Neural cell (in vitro differentiated cells): ENCODE measurements around the gene FSTL5. TPM values are rescaled to one million over a fixed set of nuclear protein-coding genes. Genes with fewer than 3 reads are reported as not detected.
A peak's percentile ranks its signal among the peaks of the same experiment; 100 is the strongest.

ENCODE experiments used
- H2AFZ ChIP-seq: fragments of 200-600, 300-800 bp; sonication (generic), shearing (Covaris generic); 2 replicates; pipeline ENCODE4 v1.6.0; 2014; ENCODE audit warnings: low read depth, mild to moderate bottlenecking, antibody characterized with exemption, low read length, moderate library complexity
- H3F3A ChIP-seq: fragments of 200-600 bp; shearing (Covaris generic); 2 replicates; pipeline ENCODE4 v1.6.1; 2016; ENCODE audit warnings: mild to moderate bottlenecking, moderate library complexity, mixed read lengths, antibody characterized with exemption, low read length; ENCODE audit not compliant: insufficient read depth, poor library complexity, severe bottlenecking
- H3K27ac ChIP-seq: fragments of 200-600, 300-800 bp; sonication (generic), shearing (Covaris generic); 2 replicates; pipeline ENCODE4 v1.5.1; 2014; ENCODE audit warnings: mild to moderate bottlenecking, low read length, moderate library complexity
- H3K27me3 ChIP-seq: fragments of 300-800, 200-600 bp; sonication (generic), shearing (Covaris generic); 2 replicates; pipeline ENCODE4 v1.6.0; 2014; ENCODE audit warnings: mild to moderate bottlenecking, low read depth, low read length, moderate library complexity; ENCODE audit not compliant: insufficient read depth
- H3K36me3 ChIP-seq: fragments of 300-800, 200-600 bp; sonication (generic), shearing (Covaris generic); 2 replicates; pipeline ENCODE4 v1.5.1; 2014; ENCODE audit warnings: mild to moderate bottlenecking, antibody characterized with exemption, low read length, moderate library complexity; ENCODE audit not compliant: insufficient read depth
- H3K4me2 ChIP-seq: fragments of 300-800, 200-600 bp; sonication (generic), shearing (Covaris generic); 2 replicates; pipeline ENCODE4 v1.6.0; 2014; ENCODE audit warnings: mild to moderate bottlenecking, low read length
- H3K4me3 ChIP-seq: fragments of 300-800, 200-600 bp; sonication (generic), shearing (Covaris generic); 2 replicates; pipeline ENCODE4 v1.5.1; 2014; ENCODE audit warnings: mild to moderate bottlenecking, low read length, moderate library complexity
- H3K79me2 ChIP-seq: fragments of 200-600 bp; shearing (Covaris generic); replicated peaks from 2 replicates; pipeline ENCODE4 v1.6.0; 2014; ENCODE audit warnings: mild to moderate bottlenecking, low read length, moderate library complexity; ENCODE audit not compliant: insufficient read depth
- H3K9ac ChIP-seq: fragments of 300-800, 200-600 bp; sonication (generic), shearing (Covaris generic); 2 replicates; pipeline ENCODE4 v1.6.1; 2016; ENCODE audit warnings: mild to moderate bottlenecking, low read length, mixed read lengths
- H3K9me2 ChIP-seq: fragments of 200-600 bp; shearing (Covaris generic); 2 replicates; pipeline ENCODE4 v1.6.1; 2016; ENCODE audit warnings: mild to moderate bottlenecking, low read length, mixed read lengths; ENCODE audit not compliant: insufficient read depth
- H3K9me3 ChIP-seq: fragments of 200-600, 300-800 bp; sonication (generic), shearing (Covaris generic); 2 replicates; pipeline ENCODE4 v1.6.1; 2016; ENCODE audit warnings: mild to moderate bottlenecking, mixed run types, low read length, moderate library complexity, mixed read lengths
- H4K20me1 ChIP-seq: fragments of 200-600 bp; shearing (Covaris generic); 2 replicates; pipeline ENCODE4 v1.6.1; 2016; ENCODE audit warnings: mild to moderate bottlenecking, mixed run types; ENCODE audit not compliant: insufficient read depth
- CTCF ChIP-seq: fragments of 450-650 bp; IDR thresholded peaks from 2 replicates; pipeline ENCODE4 v1.5.1; 2014; ENCODE audit warnings: antibody characterized with exemption, mild to moderate bottlenecking, moderate library complexity; ENCODE audit not compliant: poor library complexity, severe bottlenecking
- EP300 ChIP-seq: fragments of 450-650 bp; conservative IDR thresholded peaks from 2 replicates; pipeline ENCODE4 v1.6.1; 2014; ENCODE audit warnings: antibody characterized with exemption, mild to moderate bottlenecking, moderate library complexity; ENCODE audit not compliant: poor library complexity, severe bottlenecking
- EZH2 ChIP-seq: fragments of 200-600, 300-800 bp; shearing (Covaris generic), sonication (generic); IDR thresholded peaks from 2 replicates; pipeline ENCODE4 v1.6.1; 2014; ENCODE audit warnings: antibody characterized with exemption, low read length, borderline replicate concordance, mild to moderate bottlenecking; ENCODE audit not compliant: insufficient read depth, poor library complexity, severe bottlenecking
- MXI1 ChIP-seq: fragments of 450-650 bp; conservative IDR thresholded peaks from 2 replicates; pipeline ENCODE4 v1.6.1; 2014; ENCODE audit warnings: antibody characterized with exemption, mild to moderate bottlenecking; ENCODE audit not compliant: poor library complexity, severe bottlenecking
- POLR2AphosphoS5 ChIP-seq: IDR thresholded peaks from 2 replicates; pipeline ENCODE4 v1.6.1; 2012
- RAD21 ChIP-seq: fragments of 450-650 bp; conservative IDR thresholded peaks from 2 replicates; pipeline ENCODE4 v1.6.1; 2014; ENCODE audit warnings: antibody characterized with exemption, mild to moderate bottlenecking, moderate library complexity
- SMC3 ChIP-seq: fragments of 450-650 bp; conservative IDR thresholded peaks from 2 replicates; pipeline ENCODE4 v1.6.1; 2014; ENCODE audit warnings: antibody characterized with exemption, mild to moderate bottlenecking, moderate library complexity; ENCODE audit not compliant: poor library complexity
- TAF1 ChIP-seq: IDR thresholded peaks from 2 replicates; pipeline ENCODE4 v1.6.1; 2012; ENCODE audit warnings: low read depth
- polyA plus RNA-seq: library from polyadenylated mRNA; depleted of rRNA; stranded (reverse); fragments of >200 nt; gene quantifications from 2 replicates; pipeline ENCODE4 v1.2.3, GENCODE V29; 2014
- TF ChIP-seq, protein P1 (sequence below): IDR thresholded peaks from 2 replicates; pipeline ENCODE4 v1.6.1; 2012; ENCODE audit warnings: borderline replicate concordance

The FSTL5 gene
- polyA plus RNA-seq, 1 donor from 2014 or later, result 6.8 TPM

DNA sequence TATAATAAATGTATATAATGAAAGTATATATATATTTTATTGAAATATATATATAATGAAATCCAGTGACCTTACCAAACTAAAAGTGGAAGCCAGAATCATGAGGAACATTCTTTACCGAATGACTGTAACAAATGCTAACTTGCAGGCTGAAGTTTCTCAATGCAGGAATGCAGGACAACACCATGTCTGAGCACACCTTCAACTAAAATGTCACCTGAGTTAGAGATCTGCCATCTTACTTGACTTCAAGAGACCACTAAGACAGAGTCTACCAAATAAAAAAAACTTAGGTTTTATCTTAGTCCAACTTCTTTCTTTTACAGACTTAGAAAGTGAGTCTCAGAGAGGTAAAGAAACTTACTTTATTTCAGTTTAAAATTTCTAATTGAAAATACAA, 176.2 kb downstream of the FSTL5 start:
- H3K27ac ChIP-seq, result no peak overlapping the region
- H3F3A ChIP-seq, result no peaks in the 10 kb centered on the region
- no peak overlapping the region for H3K4me3 ChIP-seq
- H2AFZ ChIP-seq, result no peak overlapping the region
- TF ChIP-seq EZH2 (no peak), CTCF (no peak), TAF1 (no peak)
- H3K4me2 ChIP-seq, result no peak overlapping the region
- H3K9me3 ChIP-seq, result no peaks in the 10 kb centered on the region
- no peak overlapping the region for H3K9ac ChIP-seq
- H4K20me1 ChIP-seq, result no peaks in the 10 kb centered on the region
- no peaks in the 10 kb centered on the region for H3K36me3 ChIP-seq
- H3K9me2 ChIP-seq, result no peaks in the 10 kb centered on the region
- H3K79me2 ChIP-seq, result no peaks in the 10 kb centered on the region
- H3K27me3 ChIP-seq, result no peaks in the 10 kb centered on the region

- Histone ChIP-seq H3K9me3 (no peaks in the 10 kb centered on the region), H3K9ac (no peak overlapping the region), H3K27me3 (no peaks in the 10 kb centered on the region), H3K4me3 (no peak overlapping the region), H3K9me2 (no peaks in the 10 kb centered on the region), H2AFZ (no peak overlapping the region), H3F3A (no peaks in the 10 kb centered on the region), H3K27ac (no peak overlapping the region), H3K79me2 (no peaks in the 10 kb centered on the region), H4K20me1 (no peaks in the 10 kb centered on the region), H3K36me3 (no peaks in the 10 kb centered on the region), H3K4me2 (no peak overlapping the region)
- TF ChIP-seq CTCF, result peak; percentile 52
- TF ChIP-seq RAD21, result peak; percentile 55
- TF ChIP-seq SMC3, result peak; percentile 64
- TF ChIP-seq POLR2AphosphoS5, result no peak
- TF ChIP-seq TAF1, result no peak
- TF ChIP-seq MXI1, result no peak
- no peak for TF ChIP-seq EP300
- TF ChIP-seq, protein P1, sequence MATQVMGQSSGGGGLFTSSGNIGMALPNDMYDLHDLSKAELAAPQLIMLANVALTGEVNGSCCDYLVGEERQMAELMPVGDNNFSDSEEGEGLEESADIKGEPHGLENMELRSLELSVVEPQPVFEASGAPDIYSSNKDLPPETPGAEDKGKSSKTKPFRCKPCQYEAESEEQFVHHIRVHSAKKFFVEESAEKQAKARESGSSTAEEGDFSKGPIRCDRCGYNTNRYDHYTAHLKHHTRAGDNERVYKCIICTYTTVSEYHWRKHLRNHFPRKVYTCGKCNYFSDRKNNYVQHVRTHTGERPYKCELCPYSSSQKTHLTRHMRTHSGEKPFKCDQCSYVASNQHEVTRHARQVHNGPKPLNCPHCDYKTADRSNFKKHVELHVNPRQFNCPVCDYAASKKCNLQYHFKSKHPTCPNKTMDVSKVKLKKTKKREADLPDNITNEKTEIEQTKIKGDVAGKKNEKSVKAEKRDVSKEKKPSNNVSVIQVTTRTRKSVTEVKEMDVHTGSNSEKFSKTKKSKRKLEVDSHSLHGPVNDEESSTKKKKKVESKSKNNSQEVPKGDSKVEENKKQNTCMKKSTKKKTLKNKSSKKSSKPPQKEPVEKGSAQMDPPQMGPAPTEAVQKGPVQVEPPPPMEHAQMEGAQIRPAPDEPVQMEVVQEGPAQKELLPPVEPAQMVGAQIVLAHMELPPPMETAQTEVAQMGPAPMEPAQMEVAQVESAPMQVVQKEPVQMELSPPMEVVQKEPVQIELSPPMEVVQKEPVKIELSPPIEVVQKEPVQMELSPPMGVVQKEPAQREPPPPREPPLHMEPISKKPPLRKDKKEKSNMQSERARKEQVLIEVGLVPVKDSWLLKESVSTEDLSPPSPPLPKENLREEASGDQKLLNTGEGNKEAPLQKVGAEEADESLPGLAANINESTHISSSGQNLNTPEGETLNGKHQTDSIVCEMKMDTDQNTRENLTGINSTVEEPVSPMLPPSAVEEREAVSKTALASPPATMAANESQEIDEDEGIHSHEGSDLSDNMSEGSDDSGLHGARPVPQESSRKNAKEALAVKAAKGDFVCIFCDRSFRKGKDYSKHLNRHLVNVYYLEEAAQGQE, result no peak
Observed at GRCh38 chr4:161952382-161952781, 211.4 kb downstream of the FSTL5 start.
